ENCODE measurements around the gene ARHGAP24. TPM values are rescaled to one million over a fixed set of nuclear protein-coding genes. Genes with fewer than 3 reads are reported as not detected.

Gene ARHGAP24
- total RNA-seq, 3 donors from 2014 or later = 20.6 to 60.2 (median 37.2) TPM

- Histone ChIP-seq H3K4me3 (no peak overlapping the region), H3K4me1 (no peaks in the 10 kb centered on the region), H3K36me3 (no peaks in the 10 kb centered on the region), H3K9me3 (no peaks in the 10 kb centered on the region), H3K27ac (no peak overlapping the region), H3K27me3 (no peaks in the 10 kb centered on the region)
- intact Hi-C loops (cut with DNase I; ENCODE audit: low total_unique reads) = no loop called here
- TF ChIP-seq POLR2AphosphoS5 (IDR thresholded peaks at IDR 0.05) (no peak), POLR2A (IDR thresholded peaks at IDR 0.05) (no peak), CTCF (IDR thresholded peaks at IDR 0.05) (no peak)
- no peak for DNase-seq (ENCODE audit: low spot score in 2 of 2)
Observed at GRCh38 chr4:85789241-85789640, 314.3 kb downstream of the ARHGAP24 start.

- TF ChIP-seq CTCF (IDR thresholded peaks at IDR 0.05) (no peak), POLR2AphosphoS5 (IDR thresholded peaks at IDR 0.05) (no peak), POLR2A (IDR thresholded peaks at IDR 0.05) (no peak)
- Histone ChIP-seq H3K9me3 (no peaks in the 10 kb centered on the region), H3K27me3 (no peaks in the 10 kb centered on the region), H3K36me3 (no peaks in the 10 kb centered on the region), H3K27ac (no peak overlapping the region), H3K4me3 (no peak overlapping the region), H3K4me1 (no peaks in the 10 kb centered on the region)
- intact Hi-C loops (cut with DNase I; ENCODE audit: low total_unique reads) = no loop called here
- DNase-seq (ENCODE audit: low spot score in 2 of 2) = no peak
Observed at GRCh38 chr4:85790582-85790981, 315.6 kb downstream of the ARHGAP24 start.

- no peak for DNase-seq (ENCODE audit: low spot score in 2 of 2)
- Histone ChIP-seq H3K27me3 (no peaks in the 10 kb centered on the region), H3K27ac (no peak overlapping the region), H3K4me1 (no peaks in the 10 kb centered on the region), H3K9me3 (no peaks in the 10 kb centered on the region), H3K36me3 (no peaks in the 10 kb centered on the region), H3K4me3 (no peak overlapping the region)
- intact Hi-C loops (cut with DNase I; ENCODE audit: low total_unique reads) = no loop called here
- TF ChIP-seq POLR2A (IDR thresholded peaks at IDR 0.05) = no peak
- no peak for TF ChIP-seq CTCF (IDR thresholded peaks at IDR 0.05)
- TF ChIP-seq POLR2AphosphoS5 (IDR thresholded peaks at IDR 0.05) = no peak
Observed at GRCh38 chr4:85792376-85793232, 317.7 kb downstream of the ARHGAP24 start.

DNA sequence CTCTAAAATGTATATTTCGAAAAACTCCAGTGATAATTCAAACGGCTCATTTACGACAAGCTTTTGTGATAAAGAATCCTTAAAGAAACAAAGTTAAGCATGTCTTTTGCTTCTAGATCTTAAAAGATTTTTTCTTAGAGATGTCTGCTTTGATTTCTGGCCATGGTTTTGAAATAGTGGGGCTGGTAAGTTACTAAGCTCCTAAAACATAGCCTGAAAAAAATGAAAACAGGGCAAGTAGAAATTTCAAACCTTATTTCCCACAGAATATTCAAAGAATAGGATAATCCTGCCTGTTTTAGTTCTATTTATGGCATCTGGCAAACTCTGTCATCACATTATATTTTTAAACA lies 318.3 kb downstream of the ARHGAP24 start:
- TF ChIP-seq POLR2A (IDR thresholded peaks at IDR 0.05) = no peak
- no peak for TF ChIP-seq POLR2AphosphoS5 (IDR thresholded peaks at IDR 0.05)
- no peak for TF ChIP-seq CTCF (IDR thresholded peaks at IDR 0.05)
- intact Hi-C loops (cut with DNase I; ENCODE audit: low total_unique reads) = no loop called here
- no peak overlapping the region for H3K27ac ChIP-seq
- H3K36me3 ChIP-seq = no peaks in the 10 kb centered on the region
- no peak for DNase-seq (ENCODE audit: low spot score in 2 of 2)
- no peak overlapping the region for H3K4me3 ChIP-seq
- H3K9me3 ChIP-seq = peaks cover 0 to under 1% of the 10 kb centered on the region in 2 donors
- H3K4me1 ChIP-seq = no peaks in the 10 kb centered on the region
- no peaks in the 10 kb centered on the region for H3K27me3 ChIP-seq

DNA sequence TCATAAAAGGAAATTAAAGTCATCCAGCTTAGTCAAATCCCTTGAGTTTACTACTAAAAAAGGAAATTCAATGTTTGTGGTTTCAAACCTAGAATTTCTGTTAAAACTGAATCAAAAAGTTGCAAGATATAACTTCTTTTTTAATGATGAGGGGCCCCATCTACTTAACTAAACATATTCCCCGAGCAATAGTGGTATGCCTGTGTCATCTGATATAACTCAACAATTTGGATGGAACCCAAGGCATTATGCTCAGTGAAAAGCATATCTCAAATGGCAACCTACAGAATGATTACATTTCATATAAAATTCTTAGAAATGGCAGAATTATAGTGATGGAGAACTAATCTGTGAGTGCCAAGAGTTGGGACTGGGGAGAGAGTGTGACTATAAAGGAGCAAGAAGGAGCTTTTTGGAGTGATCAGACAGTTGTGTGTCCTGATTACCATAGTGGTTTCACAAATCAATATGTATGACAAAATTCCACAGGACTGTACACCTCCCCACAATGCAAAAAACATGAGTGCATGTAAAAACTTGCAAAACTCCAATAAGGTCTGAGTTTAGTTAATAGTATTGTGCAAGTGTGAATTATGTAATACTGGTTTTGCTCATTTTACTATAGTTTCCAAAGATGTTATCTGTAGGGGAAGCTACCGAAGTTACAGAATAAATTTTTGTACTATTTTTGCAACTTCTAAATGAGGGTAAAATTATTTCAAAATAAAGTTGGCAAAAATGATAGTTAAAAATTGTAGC lies 323.2 kb downstream of the ARHGAP24 start:
- H3K27ac ChIP-seq = no peak overlapping the region
- intact Hi-C loops (cut with DNase I; ENCODE audit: low total_unique reads) = no loop called here
- peaks cover 0 to 12% of the 10 kb centered on the region in 2 donors for H3K9me3 ChIP-seq
- no peaks in the 10 kb centered on the region for H3K4me1 ChIP-seq
- H3K4me3 ChIP-seq = no peak overlapping the region
- TF ChIP-seq POLR2AphosphoS5 (IDR thresholded peaks at IDR 0.05) (no peak), CTCF (IDR thresholded peaks at IDR 0.05) (no peak), POLR2A (IDR thresholded peaks at IDR 0.05) (no peak)
- DNase-seq (ENCODE audit: low spot score in 2 of 2) = no peak
- no peaks in the 10 kb centered on the region for H3K27me3 ChIP-seq
- H3K36me3 ChIP-seq = no peaks in the 10 kb centered on the region

Measured in breast epithelium (tissue), 4 donors.